ENCODE measurements around the gene NFAT5. TPM values are rescaled to one million over a fixed set of nuclear protein-coding genes. Genes with fewer than 3 reads are reported as not detected.

Gene NFAT5
- total RNA-seq, 1 experiment from 2014 or later = 5.8 TPM

DNA sequence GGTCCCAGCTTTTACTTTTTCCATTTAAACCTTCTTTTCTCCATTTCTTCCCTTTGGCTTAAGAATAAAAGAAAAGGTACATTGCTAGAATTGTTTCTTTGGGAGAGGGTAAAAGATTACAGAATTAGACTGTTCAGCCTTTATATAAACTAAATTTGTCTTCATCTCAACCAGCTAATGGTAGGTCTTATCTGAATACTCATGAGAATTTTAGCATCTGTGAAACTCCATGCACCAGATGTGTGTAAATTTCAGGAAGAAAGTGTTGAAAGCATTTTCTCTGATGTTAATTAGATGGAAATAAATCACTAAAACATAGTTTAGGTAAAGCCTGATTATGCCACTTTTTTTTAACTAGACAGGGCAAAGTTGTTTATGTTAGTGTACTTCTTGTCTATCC lies 135.7 kb downstream of the NFAT5 start:
- DNase-seq (ENCODE audit: low read depth) = no peak

DNA sequence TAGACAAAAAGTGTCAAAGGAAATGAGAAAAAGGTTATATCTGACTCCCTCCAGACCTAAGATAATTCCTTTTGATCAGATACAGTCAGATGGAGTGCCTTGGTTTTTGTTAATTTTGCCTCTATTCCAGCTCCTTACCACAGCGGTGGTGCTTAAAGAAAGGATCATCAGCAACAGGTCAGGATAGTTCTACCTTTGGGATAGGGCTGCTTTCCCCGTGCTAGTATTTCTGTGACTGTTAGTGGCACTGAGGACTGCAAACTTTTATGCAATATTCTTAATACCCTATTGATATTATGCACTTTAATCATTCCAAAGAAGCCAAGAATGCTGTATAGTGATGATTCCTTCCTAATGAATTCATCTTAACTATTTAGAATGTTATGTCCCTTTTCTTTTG lies 136.1 kb downstream of the NFAT5 start:
- DNase-seq (ENCODE audit: low read depth) = no peak

DNA sequence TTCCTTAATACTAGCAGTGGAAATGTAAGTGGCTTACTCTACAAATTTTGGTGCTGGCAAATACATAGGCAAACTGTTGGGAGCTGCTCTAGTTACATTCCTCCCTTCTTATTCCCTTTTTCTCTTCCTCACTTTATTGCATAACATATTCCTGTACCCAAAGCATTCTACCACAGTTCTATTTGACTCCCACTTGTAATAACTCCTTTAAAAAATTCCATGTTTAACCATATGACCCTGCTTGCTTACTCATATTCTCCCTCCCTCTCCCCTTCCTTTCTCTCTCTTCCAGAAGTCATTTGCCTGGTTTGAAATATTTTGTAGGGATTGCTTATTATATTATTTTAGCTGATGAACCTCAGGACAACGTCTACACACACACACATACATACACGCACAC lies 137.9 kb downstream of the NFAT5 start:
- peak; percentile 15 for DNase-seq (ENCODE audit: low read depth)

DNA sequence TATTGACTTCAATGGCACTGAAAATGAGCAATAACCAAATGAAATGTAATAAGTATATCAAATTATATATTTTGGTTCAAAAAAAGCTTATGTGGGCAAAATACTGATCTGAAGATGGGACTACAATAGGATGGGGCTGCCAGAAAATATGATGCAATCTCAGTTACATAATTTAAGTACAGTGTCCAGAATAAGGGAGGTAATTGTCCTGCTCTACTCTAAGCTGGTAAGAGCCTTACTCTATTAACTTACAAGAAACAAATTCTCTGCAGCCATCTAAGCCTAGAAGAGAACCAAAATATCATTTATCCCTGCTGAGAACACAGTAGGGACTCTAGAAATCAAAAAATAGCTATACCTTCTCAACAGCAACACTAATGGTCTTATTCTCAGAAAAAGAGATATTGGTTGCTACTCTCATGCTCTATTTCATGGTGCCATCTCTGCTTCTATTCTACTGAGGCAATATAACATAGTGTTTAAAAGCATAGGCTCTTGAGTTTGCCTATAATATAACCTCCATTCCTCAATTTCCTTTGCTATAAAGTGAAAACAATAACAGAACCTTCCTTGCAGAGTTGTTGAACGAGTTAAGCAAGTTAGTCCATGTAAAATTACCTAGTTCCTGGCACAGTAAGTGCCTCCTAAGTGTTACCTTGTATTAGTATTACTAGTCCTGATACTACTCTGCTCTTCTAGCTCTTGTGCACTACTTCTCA lies 140.6 kb downstream of the NFAT5 start:
- DNase-seq (ENCODE audit: low read depth) = no peak

DNA sequence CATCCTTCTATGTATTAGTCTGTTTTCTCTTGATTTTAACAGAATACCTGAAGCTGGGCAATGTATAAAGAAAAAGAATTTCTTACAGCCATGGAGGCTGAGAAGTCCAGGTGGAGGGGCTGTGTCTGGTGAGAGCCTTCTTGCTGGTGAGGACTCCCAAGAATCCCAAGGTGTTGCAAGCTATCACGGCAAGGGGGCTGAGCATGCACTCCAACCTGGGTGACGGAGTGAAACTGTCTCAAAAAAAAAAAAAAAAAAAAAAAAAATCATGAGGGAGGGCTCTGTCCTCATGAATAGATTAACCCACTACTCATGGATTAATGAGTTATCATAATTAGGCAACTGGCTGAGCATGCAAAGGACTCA lies 141.2 kb downstream of the NFAT5 start:
- DNase-seq (ENCODE audit: low read depth) = no peak

DNA sequence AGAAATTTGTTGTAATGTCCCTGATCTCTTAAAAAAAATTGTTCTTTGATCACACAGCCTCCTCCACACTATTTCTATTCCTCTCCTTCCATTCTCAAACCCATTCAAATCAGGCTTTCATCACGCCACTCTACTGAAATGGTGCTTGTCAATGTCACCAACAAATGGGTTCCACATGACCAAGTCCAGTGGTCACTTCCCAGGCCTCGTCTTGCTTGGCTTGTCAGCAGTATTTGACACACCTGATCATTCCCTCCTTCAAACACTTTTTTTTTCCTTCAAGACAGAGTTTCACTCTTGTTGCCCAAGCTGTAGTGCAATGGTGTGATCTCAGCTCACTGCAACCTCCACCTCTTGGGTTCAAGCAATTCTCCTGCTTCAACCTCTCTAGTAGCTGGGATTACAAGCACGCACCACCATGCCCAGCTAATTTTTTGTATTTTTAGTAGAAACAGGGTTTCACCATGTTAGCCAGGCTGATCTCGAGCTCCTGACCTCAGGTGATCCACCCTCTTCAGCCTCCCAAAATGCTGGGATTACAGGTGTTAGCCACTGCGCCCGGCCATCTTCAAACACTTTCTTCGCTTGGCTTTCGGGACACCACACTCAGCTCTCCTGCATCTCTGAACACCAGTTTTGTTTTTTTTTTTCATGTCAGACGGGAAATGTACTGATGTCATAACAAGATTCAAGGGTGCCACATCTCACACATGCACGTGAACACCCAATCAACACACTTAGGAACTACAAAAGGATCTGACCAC lies 142.3 kb downstream of the NFAT5 start:
- no peak for DNase-seq (ENCODE audit: low read depth)

DNA sequence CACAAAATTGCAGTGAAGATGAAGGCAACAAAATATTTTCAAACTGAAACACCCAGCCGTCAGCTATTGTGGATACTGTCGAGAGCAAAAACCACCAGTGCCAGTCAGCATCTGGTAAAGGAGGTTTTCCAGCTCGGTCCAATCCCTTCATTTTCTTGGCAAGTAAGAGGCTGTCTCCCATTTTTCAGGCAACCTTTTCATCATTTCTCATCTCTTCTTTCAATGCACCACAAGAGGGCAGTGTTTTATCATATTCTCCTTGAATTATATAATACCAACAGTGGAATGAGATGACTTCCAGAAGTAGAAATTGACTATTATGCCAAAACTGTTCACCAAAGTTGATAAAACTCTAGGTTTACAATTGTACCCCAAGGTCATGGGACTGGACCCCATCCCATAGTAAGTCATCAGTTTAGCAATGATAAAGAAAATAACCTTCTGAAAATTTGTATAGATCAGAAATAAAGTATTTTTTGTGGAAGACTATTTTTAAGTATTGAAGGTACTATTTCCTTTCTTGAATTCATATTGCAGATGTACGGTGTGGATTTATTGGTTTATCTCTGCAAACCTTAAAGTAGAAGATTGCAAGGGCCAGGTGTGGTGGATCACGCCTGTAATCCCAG lies 143.8 kb downstream of the NFAT5 start:
- peak; percentile 61 for DNase-seq (ENCODE audit: low read depth)

DNA sequence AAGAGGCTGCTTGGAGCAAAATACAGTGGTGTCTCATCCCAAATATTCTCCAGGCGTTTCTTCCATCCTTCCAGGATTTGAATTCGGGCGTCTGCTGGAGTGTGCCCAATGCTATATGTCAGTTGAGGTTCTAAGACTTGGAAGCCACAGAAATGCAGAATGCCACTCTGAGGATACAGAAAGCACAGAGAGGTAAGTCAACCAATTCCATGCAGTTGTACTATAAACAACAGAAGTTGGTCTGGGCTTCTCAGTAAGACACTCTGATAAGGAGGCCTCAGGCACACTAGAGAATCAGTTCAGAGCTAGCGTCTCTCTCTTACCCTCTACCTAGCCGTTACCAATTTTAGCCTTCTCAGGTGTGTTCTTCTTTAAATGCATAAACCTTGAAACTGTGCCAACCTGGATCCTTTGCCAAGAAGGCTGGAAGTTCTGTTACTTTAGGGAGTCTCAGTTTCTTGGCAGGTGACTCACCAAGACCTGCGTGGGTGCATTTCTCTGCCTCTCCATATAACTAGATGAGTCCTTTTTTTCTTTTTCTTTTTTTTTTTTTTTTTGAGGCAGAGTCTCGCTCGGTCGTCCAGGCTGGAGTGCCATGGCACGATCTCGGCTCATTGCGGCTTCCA lies 145.5 kb downstream of the NFAT5 start:
- no peak for DNase-seq (ENCODE audit: low read depth)

DNA sequence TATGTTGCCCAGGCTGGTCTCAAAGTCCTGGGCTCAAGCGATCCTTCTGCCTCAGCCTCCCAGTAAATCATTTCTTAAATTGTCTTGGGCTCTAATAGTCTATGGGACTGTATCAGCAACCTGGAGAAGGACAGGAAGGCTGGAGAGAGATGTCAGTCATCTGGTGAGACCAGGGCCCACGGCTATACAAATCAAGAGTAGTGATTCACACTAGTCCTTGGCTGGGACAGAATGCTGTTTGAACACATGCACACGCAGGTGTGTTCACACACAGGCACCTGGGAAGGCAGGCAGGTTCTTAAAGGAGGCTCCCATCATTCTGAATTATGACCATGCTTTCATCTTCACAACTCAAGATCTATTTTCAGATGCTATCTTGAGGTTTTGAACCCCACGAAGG lies 146.5 kb downstream of the NFAT5 start:
- DNase-seq (ENCODE audit: low read depth) = no peak

DNA sequence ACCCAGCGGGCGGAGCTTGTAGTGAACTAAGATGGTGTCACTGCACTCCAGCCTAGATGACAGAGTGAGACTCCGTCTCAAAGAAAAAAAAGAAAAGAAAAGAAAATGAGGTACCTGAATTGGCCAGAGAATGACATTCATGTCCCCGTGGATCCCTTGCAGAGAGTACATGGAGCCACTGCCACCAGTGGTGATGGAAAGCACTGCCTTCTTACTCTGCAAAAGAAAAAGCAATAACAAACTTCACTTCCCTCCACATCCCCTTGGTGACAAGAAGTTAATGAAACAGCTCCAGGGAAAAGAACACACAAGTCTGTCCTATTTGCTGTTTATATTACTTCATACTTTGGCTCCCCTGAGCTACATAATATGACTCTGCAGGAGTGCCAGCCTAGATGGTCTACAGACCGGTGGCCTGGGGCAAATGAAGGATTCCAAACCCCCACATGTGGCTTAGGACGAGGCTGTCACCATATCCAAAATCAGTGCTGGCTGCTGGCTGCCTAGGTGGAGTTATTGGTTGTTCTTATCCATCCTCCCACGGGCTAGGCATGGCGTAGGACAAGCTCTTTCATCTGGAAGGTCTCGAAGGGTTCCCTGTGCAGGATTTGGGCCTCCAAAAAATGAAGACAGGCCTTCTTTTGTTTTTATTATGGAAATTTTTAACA lies 147.3 kb downstream of the NFAT5 start:
- no peak for DNase-seq (ENCODE audit: low read depth)

DNA sequence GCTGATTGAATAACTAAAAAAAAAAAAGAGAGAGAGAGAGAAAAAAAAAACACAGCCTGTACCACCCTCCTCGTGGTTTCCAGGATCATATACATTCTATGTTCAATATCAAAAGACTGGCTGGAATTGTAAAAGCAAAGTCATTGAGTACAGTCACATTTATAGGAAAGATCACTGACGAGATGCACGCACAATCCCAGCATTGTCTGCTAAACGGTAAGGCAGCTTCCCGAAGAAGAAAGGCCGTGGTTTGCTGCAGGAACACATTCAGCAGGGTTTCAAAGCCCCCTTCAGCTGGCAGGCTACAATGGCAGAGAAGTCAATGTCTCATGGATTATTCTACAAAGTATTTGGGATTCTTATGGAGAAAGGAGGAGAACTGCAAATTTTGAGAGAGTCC lies 151.3 kb downstream of the NFAT5 start:
- DNase-seq (ENCODE audit: low read depth) = no peak

DNA sequence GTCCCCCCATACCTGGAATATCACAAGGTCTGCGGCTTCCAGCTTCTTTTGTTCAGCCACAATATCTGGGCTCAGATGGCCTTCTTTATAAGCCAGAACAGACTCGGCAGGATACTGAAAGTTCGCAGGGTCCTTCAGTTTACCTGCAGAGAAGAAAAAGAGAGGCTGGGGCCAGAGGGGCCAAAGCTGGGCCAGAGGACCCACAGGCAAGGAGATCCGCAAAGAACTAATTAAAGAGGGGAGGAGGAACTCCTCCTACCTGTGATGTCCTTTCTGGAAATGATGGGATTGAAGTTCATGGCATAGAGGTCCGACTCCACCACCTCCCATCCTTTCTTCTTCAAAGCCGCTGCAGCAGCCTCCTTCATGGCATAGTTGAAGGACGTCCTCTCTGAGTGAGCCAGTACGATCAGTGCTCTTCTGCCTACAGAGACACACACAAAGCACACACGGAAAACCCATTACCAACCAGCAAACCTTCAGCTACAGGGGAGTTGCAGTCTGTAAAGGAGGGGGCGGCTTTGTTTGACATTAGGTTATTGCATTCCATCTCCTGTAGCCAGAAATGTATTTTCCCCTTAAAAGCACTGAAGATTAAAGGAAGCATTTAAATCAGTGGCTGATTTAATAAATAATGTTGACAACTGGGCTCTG lies 152.5 kb downstream of the NFAT5 start:
- DNase-seq (ENCODE audit: low read depth) = no peak

DNA sequence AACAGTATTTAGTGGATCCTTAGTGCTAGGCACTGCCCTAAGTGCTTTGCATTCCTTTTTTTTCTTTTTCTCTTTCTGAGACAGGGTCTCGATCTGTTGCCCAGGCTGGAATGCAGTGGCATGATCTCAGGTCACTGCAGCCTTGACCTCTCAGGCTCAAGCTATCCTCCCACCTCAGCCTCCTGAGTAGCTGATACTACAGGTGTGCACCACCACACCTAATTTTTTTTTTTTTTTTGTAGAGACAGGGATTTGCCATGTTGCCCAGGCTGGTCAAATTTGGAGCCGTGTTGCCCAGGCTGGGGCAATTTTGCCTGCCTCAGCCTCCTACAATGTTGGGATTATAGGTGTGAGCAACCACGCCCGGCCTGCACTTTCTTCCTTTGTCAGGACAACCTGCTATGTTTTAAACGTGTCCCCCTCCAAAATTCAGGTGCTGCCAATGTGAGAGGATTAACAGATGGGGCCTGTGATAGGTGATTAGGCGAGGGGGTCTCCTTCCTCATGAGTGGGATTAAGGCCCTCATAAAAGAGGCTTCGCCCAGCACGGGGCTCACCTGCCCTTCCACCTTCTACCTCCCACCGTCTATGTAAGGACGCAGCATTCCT lies 155.2 kb downstream of the NFAT5 start:
- DNase-seq (ENCODE audit: low read depth) = no peak

DNA sequence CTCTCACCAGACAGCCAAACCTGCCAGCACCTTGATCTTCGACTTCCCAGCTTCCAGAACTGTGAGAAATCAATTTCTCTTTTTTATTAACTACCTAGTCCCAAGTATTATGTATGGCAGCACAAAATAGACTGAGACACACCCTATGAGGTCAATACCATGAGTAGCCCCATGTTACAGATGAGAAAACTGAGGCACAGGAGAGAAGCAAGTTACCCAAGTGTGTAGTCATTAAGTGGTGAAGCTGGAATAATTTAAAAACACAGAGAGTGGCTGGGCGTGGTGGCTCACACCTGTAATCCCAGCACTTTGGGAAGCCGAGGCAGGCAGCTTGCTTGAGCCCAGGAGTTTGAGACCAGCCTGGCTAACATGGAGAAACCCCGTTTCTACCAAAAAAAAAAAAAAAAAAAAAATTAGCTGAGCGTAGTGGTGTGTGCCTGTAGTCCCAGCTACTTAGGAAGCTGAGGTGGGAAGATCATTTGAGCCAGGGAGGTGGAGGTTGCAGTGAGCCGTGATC lies 155.7 kb downstream of the NFAT5 start:
- DNase-seq (ENCODE audit: low read depth) = no peak

DNA sequence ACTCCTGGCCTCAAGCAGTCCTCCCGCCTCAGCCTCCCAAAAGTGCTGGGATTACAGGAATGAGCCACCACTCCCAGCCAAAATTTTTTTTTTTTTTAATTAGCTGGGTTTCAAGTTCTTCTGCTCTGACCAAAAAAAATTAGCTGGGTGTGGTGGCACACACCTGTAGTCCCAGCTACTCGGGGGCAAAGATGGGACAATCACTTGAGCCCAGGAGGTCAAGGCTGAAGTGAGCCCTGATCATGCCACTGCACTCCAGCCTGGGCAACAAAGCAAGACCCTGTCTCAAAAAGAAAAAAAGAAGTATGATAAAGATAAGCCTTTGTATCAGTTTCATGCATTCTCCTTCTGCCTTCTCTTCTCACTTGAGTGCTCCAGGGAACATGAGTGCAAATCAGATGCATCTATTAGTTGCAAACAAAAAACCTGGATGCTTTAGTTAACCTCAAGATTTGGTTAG lies 158.7 kb downstream of the NFAT5 start:
- no peak for DNase-seq (ENCODE audit: low read depth)

DNA sequence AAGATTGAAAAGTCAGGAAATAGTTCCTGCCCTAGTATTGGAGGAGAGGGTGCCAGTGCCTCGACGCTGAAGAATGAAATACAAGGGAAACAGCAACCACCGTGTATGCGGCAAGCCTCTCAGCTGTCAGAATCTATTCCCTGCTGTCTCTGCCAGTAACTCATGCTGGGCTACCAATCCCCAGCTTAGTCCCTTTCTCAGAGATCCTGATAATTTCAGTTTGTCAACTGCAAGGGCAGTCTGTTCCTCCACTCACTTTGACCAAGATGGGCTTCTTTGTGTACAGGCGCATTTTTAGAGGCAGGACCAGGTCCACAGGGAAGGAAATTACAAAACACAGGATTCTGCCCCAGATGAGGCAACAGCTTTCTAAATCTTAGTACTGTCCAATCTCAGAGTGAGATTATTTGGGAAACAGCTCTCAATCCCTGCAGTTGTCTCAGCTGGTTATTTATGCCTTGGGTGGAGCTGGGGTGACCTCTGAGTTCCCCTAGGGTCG lies 159.3 kb downstream of the NFAT5 start:
- no peak for DNase-seq (ENCODE audit: low read depth)

DNA sequence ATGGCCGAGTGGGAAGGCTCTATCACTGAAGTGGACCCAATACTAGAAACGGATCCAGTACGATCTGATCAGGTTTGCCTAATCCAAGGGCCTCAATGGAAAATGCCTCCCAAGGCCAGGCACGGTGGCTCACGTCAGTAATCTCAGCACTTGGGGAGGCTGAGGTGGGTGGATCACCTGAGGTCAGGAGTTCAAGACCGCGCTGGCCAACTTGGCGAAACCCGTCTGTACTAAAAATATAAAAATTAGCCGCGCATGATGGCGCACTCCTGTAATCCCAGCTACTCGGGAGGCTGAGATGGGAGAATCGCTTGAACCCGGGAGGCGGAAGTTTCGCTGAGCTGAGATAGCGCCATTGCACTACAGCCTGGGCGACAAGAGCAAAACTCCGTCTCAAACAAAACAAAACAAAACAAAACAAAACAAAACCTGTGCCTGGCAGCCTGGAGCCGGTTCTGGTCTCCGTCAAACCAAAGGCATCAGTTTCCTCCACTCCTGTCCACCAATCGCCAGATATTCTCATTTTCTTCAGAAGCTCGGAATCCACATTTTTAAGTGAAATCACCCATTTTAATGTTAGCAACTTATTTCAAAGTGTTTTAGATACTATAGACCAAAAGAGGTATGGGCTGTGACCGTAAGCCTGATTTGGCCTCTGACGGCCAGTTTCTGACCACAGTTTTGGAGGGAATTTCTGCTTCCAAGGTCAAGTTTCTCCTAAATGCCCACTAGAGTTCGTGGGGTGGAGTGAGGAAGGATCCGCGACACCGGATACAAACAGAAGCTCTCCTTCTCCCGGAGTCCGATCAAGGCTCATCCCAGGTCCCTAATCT lies 159.9 kb downstream of the NFAT5 start:
- DNase-seq (ENCODE audit: low read depth) = no peak

DNA sequence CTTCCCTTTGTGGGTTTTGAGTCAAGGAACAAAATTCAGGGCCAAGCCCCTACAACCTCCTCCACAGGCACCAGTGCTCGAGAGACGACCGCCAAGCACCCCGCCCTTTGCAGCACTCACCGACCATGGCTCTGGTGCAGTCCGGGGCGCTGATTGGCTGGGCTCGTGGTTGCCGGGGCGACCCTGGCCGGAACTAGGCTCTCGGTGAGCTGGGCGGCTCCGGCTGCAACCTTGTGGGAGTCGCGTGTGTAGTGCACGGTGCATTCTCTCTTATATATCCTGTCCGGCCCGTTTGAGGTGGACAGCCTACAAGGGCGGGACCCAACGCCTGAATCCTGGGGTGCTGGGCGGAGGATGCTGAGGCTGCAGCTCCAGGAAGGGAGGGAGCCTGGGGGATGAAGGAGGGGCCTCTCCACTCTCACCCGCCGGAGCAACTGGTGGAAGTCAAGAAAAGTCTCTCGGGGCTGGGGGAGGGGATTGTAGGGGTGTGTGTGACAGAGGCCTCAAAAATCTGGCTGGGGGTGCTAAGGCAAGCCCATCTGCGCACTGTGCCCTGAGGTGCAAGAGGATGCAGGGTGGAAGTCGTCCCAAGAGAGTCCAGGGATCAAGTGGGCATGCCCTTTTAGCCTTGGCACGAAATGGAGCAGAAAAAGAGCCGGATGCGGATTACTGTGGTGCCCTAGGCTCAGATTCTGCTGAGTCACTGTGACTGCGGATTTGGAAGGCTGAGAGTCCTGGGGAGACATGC lies 160.7 kb downstream of the NFAT5 start, which contains the start of gene NQO1:
Gene NQO1 (minus strand): TSS at position 248 of the 748 bp plus-strand sequence. CDS start 121 bp downstream, at position 127.
- DNase-seq (ENCODE audit: low read depth) = peak; percentile 99

Data from HT1080 (cell line).